ENCODE data around the gene FHL5.

GRCh38 chr6:96532399-96532798, 30.5 kb upstream of the FHL5 start:
- TF ChIP-seq POLR2A (IDR thresholded peaks at IDR 0.05) = no peak
- no peak for TF ChIP-seq CTCF (IDR thresholded peaks at IDR 0.05)
